Epithelial cell of prostate (primary cell): Measurements from ENCODE around the gene FTSJ3.
"Not testable (repeated sequence)": the region's sequence is repeated elsewhere in the genome, so short reads cannot be mapped to it uniquely, and the experiment has no call there.

Experiments
- DNase-seq: peaks from one replicate; pipeline ENCODE4 v3.0.0-alpha.2; 2011; ENCODE audit warnings: low read depth, low spot score
- H3K27ac ChIP-seq: fragments of 450-650 bp; 2 replicates; pipeline ENCODE4 v1.5.1; 2017; ENCODE audit warnings: mild to moderate bottlenecking

The FTSJ3 gene, protein sequence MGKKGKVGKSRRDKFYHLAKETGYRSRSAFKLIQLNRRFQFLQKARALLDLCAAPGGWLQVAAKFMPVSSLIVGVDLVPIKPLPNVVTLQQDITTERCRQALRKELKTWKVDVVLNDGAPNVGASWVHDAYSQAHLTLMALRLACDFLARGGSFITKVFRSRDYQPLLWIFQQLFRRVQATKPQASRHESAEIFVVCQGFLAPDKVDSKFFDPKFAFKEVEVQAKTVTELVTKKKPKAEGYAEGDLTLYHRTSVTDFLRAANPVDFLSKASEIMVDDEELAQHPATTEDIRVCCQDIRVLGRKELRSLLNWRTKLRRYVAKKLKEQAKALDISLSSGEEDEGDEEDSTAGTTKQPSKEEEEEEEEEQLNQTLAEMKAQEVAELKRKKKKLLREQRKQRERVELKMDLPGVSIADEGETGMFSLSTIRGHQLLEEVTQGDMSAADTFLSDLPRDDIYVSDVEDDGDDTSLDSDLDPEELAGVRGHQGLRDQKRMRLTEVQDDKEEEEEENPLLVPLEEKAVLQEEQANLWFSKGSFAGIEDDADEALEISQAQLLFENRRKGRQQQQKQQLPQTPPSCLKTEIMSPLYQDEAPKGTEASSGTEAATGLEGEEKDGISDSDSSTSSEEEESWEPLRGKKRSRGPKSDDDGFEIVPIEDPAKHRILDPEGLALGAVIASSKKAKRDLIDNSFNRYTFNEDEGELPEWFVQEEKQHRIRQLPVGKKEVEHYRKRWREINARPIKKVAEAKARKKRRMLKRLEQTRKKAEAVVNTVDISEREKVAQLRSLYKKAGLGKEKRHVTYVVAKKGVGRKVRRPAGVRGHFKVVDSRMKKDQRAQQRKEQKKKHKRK

GRCh38 chr17:63827002-63827800 lies at the start of gene FTSJ3, which contains the start of gene PSMC5:
Gene FTSJ3 (minus strand): TSS chr17:63827663. CDS start chr17:63826902, 761 bp downstream.
Gene PSMC5 (plus strand): TSS chr17:63827431. CDS start chr17:63827491, 60 bp downstream.
- peak; percentile 74 for DNase-seq
- H3K27ac ChIP-seq = peak within 1 kb of the TSS; percentile 85

GRCh38 chr17:63874693-63875092 lies 47.2 kb upstream of the FTSJ3 start:
- H3K27ac ChIP-seq, DNase-seq: not testable (repeated sequence)

DNA sequence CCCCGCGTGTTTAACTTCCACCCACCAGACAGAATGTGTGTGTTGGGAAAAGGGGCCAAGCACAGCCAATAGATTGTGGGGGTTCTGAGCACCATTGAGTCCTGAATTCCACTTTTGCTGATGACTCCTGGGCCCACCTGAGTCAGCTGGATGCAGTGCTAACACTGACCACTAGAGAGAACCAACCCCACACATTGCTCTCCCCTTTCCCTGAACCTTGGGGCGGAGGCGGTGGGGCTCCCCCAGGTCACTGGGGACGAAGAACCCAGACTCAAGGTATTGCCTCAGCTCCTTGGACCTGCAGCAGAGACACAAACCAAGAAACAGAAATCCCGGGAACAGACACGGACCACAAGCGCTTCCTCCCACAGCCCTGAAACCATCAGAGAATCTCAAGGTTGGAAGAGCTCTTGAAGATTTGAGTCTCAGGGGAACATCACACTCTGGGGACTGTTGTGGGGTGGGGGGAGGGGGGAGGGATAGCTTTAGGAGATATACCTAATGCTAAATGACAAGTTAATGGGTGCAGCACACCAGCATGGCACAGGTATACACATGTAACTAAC lies 46.7 kb upstream of the FTSJ3 start:
- not testable (repeated sequence) for DNase-seq, H3K27ac ChIP-seq

- H3K27ac ChIP-seq, DNase-seq: not testable (repeated sequence)
These were observed 46.1 kb upstream of the FTSJ3 start, which contains the start of gene CSH2 for GRCh38 chr17:63873577-63873976. Gene CSH2 (minus strand): TSS chr17:63873677. CDS start chr17:63873614, 63 bp downstream.

- DNase-seq, H3K27ac ChIP-seq: not testable (repeated sequence)
These were observed 44.3 kb upstream of the FTSJ3 start for GRCh38 chr17:63871646-63872365.

- not testable (repeated sequence) for H3K27ac ChIP-seq, DNase-seq
These were observed 42.8 kb upstream of the FTSJ3 start for GRCh38 chr17:63870292-63870665.

DNA sequence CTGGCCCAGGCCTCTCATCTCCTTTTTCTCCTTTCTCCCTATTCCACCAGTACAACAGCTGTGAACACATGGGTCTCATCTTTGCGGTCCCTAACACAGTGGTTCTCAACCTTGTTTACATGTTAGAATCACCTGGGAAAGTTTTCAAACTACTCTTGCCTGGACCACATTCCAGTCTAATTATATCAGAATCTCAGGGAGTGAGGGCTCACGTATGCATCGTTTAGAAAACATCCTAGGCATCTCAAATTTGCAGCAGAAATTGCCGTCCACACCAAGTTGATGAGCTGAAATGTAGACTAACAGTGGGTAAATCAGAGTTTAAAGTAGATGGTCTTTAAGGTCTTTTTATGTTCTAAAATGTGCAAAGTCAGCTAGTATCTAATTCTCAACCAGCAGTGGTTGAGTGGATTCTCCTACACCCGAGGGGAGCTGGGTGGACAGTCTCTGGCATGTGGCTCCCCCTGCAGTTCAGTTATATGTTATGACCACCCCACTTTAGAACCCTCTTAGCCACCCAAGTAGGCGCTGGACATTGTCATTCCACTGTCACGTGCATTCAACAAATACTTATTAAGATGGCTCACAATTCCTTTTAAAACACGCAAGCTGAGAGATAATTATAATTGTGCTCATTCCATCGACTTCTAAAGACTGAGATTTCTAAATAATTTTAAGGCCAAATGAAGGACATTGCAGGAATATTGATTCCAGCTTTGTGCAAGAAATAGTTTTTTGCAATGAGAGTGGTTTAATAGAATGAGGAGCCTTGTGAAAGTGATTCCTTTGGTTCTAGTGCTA lies 42.2 kb upstream of the FTSJ3 start:
- DNase-seq, H3K27ac ChIP-seq: not testable (repeated sequence)

- H3K27ac ChIP-seq, DNase-seq: not testable (repeated sequence)
These were observed 39.2 kb upstream of the FTSJ3 start for GRCh38 chr17:63866625-63867024.

DNA sequence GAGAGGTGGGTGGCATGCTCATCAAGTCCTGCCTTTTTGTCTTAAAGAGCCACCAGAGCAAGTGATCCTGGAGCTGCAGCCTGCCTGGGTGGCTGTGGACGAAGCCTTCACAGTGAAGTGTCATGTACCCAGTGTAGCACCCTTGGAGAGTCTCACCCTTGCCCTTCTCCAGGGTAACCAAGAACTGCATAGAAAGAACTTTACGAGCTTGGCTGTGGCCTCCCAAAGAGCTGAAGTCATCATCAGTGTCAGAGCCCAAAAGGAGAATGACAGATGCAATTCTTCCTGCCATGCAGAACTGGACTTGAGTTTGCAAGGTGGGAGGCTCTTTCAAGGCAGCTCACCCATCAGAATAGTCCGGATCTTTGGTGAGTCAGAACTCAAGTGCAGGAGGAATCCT lies 31.8 kb upstream of the FTSJ3 start:
- DNase-seq = no peak
- no peak overlapping the region for H3K27ac ChIP-seq

GRCh38 chr17:63856425-63856824 lies 29.0 kb upstream of the FTSJ3 start:
- H3K27ac ChIP-seq, DNase-seq: not testable (repeated sequence)

DNA sequence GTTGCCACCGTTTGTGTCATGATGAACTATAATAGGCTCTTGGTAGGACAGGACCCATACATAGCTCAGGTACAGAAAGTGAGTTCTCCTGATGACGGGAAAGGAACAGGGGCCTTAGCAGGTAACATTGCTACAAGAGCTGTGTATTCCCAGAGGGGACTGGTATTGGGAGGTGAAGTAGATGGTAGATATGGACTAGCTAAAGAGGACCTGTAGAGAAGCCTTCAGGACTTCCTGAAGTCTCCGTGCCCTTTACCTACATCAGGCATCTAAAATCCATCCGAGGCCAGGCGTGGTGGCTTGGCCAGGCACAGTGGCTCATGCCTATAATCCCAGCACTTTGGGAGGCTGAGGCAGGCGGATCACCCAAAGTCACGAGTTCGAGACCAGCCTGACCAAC lies 27.7 kb upstream of the FTSJ3 start:
- DNase-seq = no peak

DNA sequence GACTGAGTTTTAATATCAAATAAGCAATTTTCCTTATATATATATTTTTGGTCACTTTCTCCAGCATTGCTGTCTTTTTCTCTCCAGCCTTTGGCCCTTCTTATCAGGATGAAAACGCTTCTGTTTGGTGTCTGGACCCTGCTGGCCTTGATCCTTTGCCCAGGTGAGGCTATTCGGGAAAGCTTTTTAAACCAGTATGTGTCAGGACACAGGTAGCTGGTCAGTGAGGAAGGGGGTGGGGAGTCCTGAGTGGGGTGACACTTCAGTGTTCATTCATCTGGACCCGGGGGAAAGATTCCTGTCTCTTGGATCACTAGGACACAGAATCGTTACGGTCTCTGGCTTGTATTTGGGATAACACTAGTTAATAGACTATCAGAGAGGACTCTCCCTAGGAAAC lies 27.2 kb upstream of the FTSJ3 start:
- no peak overlapping the region for H3K27ac ChIP-seq
- DNase-seq = no peak

More for the DNA sequence above, 27.7 kb upstream of the FTSJ3 start:
- H3K27ac ChIP-seq = no peak overlapping the region

DNA sequence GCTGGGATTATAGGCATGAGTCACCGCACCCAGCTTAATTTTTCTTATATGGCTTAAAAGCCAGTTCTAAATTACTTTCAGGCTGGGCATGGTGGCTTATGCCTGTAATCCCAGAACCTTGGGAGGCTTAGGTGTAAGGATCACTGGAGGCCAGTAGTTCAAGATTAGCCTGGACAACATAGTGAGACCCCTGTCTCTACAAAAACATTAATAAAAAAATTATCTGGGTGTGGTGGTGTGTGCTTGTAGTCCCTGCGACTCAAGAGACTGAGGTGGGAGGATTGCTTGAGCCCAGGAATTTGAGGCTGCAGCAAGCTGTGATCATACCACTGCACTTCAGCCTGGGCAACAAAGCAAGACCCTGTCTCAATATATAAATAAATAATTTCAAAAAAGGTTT lies 25.8 kb upstream of the FTSJ3 start:
- DNase-seq = no peak
- H3K27ac ChIP-seq = no peak overlapping the region

GRCh38 chr17:63850401-63850800 lies 22.9 kb upstream of the FTSJ3 start:
- DNase-seq = no peak
- no peak overlapping the region for H3K27ac ChIP-seq

DNA sequence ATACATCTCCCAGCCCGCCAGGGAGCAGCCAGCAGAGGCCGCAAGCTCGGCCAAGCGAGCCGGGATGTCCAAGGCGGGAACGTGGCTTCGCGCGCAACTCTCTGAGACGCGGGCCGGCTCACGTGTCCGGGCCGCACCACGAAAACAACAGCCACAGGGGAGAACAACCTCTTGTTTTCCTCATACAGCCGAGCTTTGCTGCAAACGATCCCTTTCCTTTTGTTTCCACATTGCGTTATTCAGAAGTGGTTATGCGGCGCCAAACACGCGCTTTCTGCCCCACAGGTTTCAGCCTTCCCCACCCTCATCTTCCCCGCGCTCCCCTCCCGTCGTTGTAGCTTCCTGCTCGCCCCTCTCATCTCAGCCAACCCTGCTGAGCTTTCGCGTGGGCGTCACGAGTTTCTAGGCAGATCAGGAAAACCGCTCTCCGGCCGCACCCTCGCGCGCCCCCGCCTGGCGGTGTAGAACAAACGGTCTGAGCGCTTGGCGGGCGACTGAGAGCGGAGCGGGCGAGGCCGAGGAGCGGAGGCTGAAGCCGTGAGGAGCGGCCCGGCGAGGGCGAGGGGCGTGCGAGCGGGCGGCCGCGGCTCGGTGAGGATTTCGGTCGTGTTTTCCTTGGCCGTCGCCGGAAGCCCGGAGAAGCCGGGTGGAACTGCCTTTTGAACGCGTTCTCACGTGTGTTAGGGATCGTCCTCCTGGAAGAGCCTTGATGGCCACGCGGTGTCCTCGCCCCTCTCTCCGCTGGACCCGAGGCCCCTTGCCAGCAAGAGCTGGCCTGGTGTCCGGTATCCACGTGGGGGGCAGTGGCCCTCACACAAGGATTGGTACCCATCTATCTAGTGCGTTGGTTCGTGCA lies 21.6 kb upstream of the FTSJ3 start:
- DNase-seq = peak; percentile 54
- no peak overlapping the region for H3K27ac ChIP-seq

DNA sequence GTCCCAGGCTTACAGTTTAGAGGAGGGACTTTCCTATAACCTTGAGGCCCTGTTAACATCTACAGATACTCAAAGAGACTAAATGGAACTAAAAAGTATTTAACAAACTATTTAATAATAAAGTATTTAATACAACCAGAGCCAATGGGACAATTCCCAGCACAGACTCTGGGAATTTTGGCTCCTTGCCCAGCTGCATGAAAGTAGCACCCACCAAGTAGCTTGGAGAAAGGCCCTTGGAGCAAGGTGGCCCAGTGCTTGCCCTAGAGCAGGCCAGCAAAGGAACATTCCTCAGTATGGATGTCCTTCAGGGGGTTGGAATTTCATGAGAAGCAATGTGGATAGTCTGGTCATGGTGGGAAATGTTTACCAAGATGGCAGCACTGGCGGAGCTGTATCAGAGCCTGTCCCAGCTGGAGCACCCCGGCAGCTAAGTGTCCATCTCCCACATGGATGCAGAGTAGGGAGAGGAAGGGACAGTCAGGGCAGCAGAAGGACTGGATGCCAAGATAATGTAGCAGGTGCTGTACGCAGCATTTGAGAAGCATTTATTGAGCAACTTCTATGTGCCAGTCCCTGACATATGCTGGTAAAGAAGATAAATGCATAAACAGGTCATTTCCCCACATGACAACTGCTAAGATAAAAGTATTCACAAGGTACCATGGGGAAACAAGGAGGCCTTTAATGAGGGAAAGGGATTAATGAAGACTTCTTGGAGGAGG lies 20.2 kb upstream of the FTSJ3 start:
- no peak overlapping the region for H3K27ac ChIP-seq
- no peak for DNase-seq

DNA sequence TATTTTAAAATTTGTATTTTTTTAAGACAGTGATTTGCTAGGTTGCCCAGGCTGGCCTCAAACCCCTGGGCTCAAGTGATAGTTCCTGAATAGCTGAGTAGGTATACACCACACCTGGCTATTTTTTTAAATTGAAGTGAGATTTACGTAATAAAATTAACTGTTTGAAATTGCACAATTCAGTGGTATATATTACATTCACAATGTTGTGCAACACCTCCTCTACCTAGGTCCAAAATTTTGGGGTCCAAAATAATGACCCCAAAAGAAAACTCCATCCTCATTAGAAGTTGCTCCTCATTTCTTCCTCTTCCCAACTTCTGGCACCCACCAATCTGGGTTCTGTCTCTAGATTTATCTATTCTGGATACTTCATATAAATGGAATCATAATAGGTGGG lies 18.0 kb upstream of the FTSJ3 start:
- no peak overlapping the region for H3K27ac ChIP-seq
- no peak for DNase-seq
